Type B pancreatic cell (in vitro differentiated cells): Measurements from ENCODE around the gene ALPK1. TPM values are rescaled to one million over a fixed set of nuclear protein-coding genes. Genes with fewer than 3 reads are reported as not detected.
"Not testable (repeated sequence)": the region's sequence is repeated elsewhere in the genome, so short reads cannot be mapped to it uniquely, and the experiment has no call there.

ENCODE experiments used
- DNase-seq: peaks from one replicate; pipeline ENCODE4 v3.0.0; 2021; ENCODE audit warnings: mixed read lengths; ENCODE audit not compliant: unreplicated experiment; ENCODE audit errors: extremely low spot score
- H3K27ac Mint-ChIP-seq: 2 replicates; pipeline ENCODE4 v1.8.0; 2021; ENCODE audit warnings: mild to moderate bottlenecking, mixed read lengths
- H3K27me3 Mint-ChIP-seq: 2 replicates; pipeline ENCODE4 v1.8.0; 2021; ENCODE audit warnings: mixed read lengths
- H3K36me3 Mint-ChIP-seq: 2 replicates; pipeline ENCODE4 v1.8.0; 2021; ENCODE audit warnings: mixed read lengths
- H3K4me1 Mint-ChIP-seq: one replicate; pipeline ENCODE4 v1.8.0; 2021; ENCODE audit warnings: mixed read lengths; ENCODE audit not compliant: unreplicated experiment
- H3K4me3 Mint-ChIP-seq: 2 replicates; pipeline ENCODE4 v1.8.0; 2021; ENCODE audit warnings: mild to moderate bottlenecking, mixed read lengths
- H3K9me3 Mint-ChIP-seq: 2 replicates; pipeline ENCODE4 v1.8.0; 2021; ENCODE audit warnings: mixed read lengths
- CTCF ChIP-seq: fragments of 200-600 bp; sonication (generic); conservative IDR thresholded peaks from 2 replicates; pipeline ENCODE4 v1.5.0; 2021; ENCODE audit warnings: antibody characterized with exemption, mild to moderate bottlenecking
- total RNA-seq: library from RNA; stranded (reverse); gene quantifications from 2 replicates; pipeline ENCODE4 v1.2.1, GENCODE V29; 2021; ENCODE audit warnings: low replicate concordance

The ALPK1 gene
- total RNA-seq, 1 donor from 2014 or later, result 6.7 TPM

GRCh38 chr4:112302320-112303274 is 5.4 kb downstream of the ALPK1 start:
- DNase-seq, result no peak
- no peak overlapping the region for H3K27ac Mint-ChIP-seq
- peaks cover 5% of the 10 kb centered on the region for H3K4me1 Mint-ChIP-seq
- no peak for TF ChIP-seq CTCF
- no peaks in the 10 kb centered on the region for H3K9me3 Mint-ChIP-seq
- H3K27me3 Mint-ChIP-seq, result no peaks in the 10 kb centered on the region
- H3K36me3 Mint-ChIP-seq, result no peaks in the 10 kb centered on the region
- no peak overlapping the region for H3K4me3 Mint-ChIP-seq

GRCh38 chr4:112305477-112305876 is 8.3 kb downstream of the ALPK1 start:
- not testable (repeated sequence) for H3K4me3 Mint-ChIP-seq, H3K4me1 Mint-ChIP-seq, DNase-seq, H3K9me3 Mint-ChIP-seq, H3K27ac Mint-ChIP-seq, H3K27me3 Mint-ChIP-seq, H3K36me3 Mint-ChIP-seq

- H3K4me3 Mint-ChIP-seq, result peak overlapping the region; percentile 32
- not testable (repeated sequence) for H3K27ac Mint-ChIP-seq
Measured at GRCh38 chr4:112309263-112309791, 12.2 kb downstream of the ALPK1 start.

GRCh38 chr4:112311516-112311915 is 14.3 kb downstream of the ALPK1 start:
- Mint-ChIP-seq H3K9me3 (no peaks in the 10 kb centered on the region), H3K4me1 (peaks cover 9% of the 10 kb centered on the region), H3K36me3 (no peaks in the 10 kb centered on the region), H3K4me3 (no peak overlapping the region), H3K27ac (no peak overlapping the region), H3K27me3 (no peaks in the 10 kb centered on the region)
- DNase-seq, result no peak
- no peak for TF ChIP-seq CTCF

More at GRCh38 chr4:112309263-112309791, 12.2 kb downstream of the ALPK1 start:
- not testable (repeated sequence) for H3K36me3 Mint-ChIP-seq, H3K9me3 Mint-ChIP-seq, H3K4me1 Mint-ChIP-seq, H3K27me3 Mint-ChIP-seq, DNase-seq

- TF ChIP-seq CTCF, result no peak
- Mint-ChIP-seq H3K9me3 (no peaks in the 10 kb centered on the region), H3K36me3 (no peaks in the 10 kb centered on the region), H3K4me3 (no peak overlapping the region), H3K4me1 (peaks cover 9% of the 10 kb centered on the region), H3K27me3 (no peaks in the 10 kb centered on the region), H3K27ac (no peak overlapping the region)
- no peak for DNase-seq
Measured at GRCh38 chr4:112312610-112313239, 15.6 kb downstream of the ALPK1 start.

GRCh38 chr4:112315446-112315845 is 18.3 kb downstream of the ALPK1 start:
- Mint-ChIP-seq H3K36me3 (no peaks in the 10 kb centered on the region), H3K27me3 (no peaks in the 10 kb centered on the region), H3K4me3 (no peak overlapping the region)

More at GRCh38 chr4:112315446-112315845, 18.3 kb downstream of the ALPK1 start:
- Mint-ChIP-seq H3K27ac (no peak overlapping the region), H3K9me3 (no peaks in the 10 kb centered on the region), H3K4me1 (no peaks in the 10 kb centered on the region)
- no peak for TF ChIP-seq CTCF
- DNase-seq, result no peak
